Ramos (cell line): Measurements from ENCODE around the gene FSTL4.

Experiments
- in situ Hi-C: fragments of 300-500 bp; cut with MboI; formaldehyde crosslinking; loops from one replicate; pipeline ENCODE4 v1.14.3; 2022; ENCODE audit warnings: low sequenced_read_pairs; ENCODE audit not compliant: unreplicated experiment

FSTL4 gene

GRCh38 chr5:133415506-133415905, 196.8 kb downstream of the FSTL4 start:
- in situ Hi-C loops, result no loop called here

GRCh38 chr5:133412661-133413060, 199.7 kb downstream of the FSTL4 start:
- in situ Hi-C loops, result no loop called here

GRCh38 chr5:133410335-133410828, 202.0 kb downstream of the FSTL4 start:
- in situ Hi-C loops, result no loop called here

- in situ Hi-C loops, result no loop called here
Measured at GRCh38 chr5:133409210-133409674, 203.1 kb downstream of the FSTL4 start.

GRCh38 chr5:133408322-133408721, 204.0 kb downstream of the FSTL4 start:
- in situ Hi-C loops, result no loop called here

- in situ Hi-C loops, result no loop called here
Measured at GRCh38 chr5:133406977-133407632, 205.2 kb downstream of the FSTL4 start.

- in situ Hi-C loops, result no loop called here
Measured at GRCh38 chr5:133406208-133406976, 205.9 kb downstream of the FSTL4 start.

- in situ Hi-C loops, result no loop called here
Measured at GRCh38 chr5:133405275-133406034, 206.9 kb downstream of the FSTL4 start.

DNA sequence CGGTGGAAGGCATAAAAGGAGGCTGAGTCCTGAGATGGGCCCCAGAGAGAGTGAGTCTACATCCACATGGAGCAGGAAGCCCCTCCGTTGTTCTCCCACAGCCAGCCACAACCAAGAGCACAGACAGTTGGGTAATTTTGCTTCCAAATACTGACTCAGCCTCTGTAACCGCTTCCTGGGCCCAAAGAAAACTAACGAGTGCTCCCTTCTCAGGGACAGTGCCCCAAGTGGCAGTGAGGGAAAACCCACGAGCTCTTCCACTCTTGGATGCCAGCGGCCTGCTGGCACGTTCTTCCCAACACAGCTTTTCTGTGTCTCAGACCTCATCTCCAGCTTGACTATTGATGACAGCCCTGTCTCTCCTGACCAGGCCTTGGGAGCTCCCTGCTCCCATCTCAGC, 207.6 kb downstream of the FSTL4 start:
- in situ Hi-C loops, result no loop called here

- in situ Hi-C loops, result no loop called here
Measured at GRCh38 chr5:133403741-133404364, 208.5 kb downstream of the FSTL4 start.

- in situ Hi-C loops, result no loop called here
Measured at GRCh38 chr5:133402775-133403174, 209.6 kb downstream of the FSTL4 start.

DNA sequence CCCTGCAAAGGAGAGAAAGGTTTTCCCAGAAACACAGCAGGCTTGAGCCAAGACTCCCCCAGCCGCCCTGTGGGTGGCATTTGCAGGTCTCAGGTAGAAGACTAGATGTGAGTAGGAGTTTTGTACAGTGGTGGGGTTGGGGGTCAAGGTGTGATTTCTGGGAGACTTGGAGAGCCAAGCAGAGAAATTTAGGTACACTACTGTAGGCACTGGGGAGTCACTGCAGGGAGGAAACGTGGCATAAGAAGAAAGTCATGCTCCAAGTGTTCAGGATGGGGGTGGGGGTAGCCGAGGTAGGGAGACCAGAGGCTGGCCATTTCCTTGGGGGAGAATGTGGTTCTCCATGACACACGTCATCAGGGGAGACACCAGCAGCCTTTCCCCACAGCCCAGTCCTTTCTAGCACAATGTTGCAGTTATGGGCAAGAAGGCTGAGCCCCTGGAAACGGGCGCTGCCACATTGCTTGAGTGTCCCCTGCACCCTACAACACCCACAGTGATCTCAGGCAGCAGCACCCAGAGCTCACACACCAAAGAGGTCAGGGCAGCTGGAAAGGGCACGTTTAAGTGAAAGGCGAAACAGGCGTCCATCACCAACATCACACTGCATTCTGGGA, 210.5 kb downstream of the FSTL4 start:
- in situ Hi-C loops, result no loop called here

- in situ Hi-C loops, result no loop called here
Measured at GRCh38 chr5:133400831-133401351, 211.4 kb downstream of the FSTL4 start.

- in situ Hi-C loops, result no loop called here
Measured at GRCh38 chr5:133400120-133400519, 212.2 kb downstream of the FSTL4 start.

- in situ Hi-C loops, result no loop called here
Measured at GRCh38 chr5:133399247-133399891, 213.0 kb downstream of the FSTL4 start.

- in situ Hi-C loops, result no loop called here
Measured at GRCh38 chr5:133398646-133399101, 213.7 kb downstream of the FSTL4 start.

DNA sequence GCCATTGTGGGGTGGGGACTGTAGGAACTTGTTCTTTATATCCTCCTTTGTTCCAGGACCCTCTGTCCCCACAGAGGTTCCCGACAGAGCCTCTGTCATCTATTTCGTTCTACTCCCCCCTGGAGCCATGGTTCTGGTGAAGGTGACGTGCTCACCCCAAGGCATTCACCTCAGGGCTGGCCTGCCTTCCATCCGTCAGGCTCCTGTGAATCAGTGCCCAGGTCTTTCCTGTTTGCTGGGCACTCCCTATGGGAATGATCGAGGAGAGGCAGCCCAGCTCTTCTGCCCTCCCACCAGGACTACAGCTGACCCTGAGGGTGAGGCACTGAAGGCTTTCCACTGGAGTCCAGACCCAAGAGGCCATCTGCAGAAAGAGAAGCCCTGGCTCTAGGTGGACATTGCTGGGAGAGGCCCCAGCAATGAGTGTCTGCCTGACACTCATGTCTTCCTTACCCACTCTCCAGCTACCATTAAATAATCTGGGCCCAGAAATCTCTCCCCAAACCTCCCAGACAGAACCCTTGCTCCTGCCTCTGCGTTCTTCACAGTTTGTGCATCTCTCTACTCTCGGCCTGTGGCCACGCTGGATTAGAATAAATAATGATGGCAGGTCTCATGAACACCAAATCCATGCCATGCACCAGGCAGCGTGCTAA, 214.2 kb downstream of the FSTL4 start:
- in situ Hi-C loops, result no loop called here

GRCh38 chr5:133397348-133397747, 215.0 kb downstream of the FSTL4 start:
- in situ Hi-C loops, result no loop called here

- in situ Hi-C loops, result no loop called here
Measured at GRCh38 chr5:133396814-133397213, 215.5 kb downstream of the FSTL4 start.
